Karpas-422 (cell line): ENCODE data around the gene KLK8. TPM values are rescaled to one million over a fixed set of nuclear protein-coding genes. Genes with fewer than 3 reads are reported as not detected.
"Not testable (repeated sequence)": the region's sequence is repeated elsewhere in the genome, so short reads cannot be mapped to it uniquely, and the experiment has no call there.

Experiments used
- DNase-seq: peaks from one replicate; pipeline ENCODE4 v3.0.0-alpha.2; 2015
- H2AFZ ChIP-seq: fragments of 200-600 bp; sonication (generic); 2 replicates; pipeline ENCODE4 v1.6.1; 2014; ENCODE audit warnings: antibody characterized with exemption, low read length, mixed read lengths
- H3K27ac ChIP-seq: fragments of 200-600 bp; sonication (generic); 2 replicates; pipeline ENCODE4 v1.5.1; 2014; ENCODE audit warnings: mild to moderate bottlenecking, low read length, moderate library complexity
- H3K27me3 ChIP-seq: fragments of 200-600 bp; sonication (generic); 2 replicates; pipeline ENCODE4 v1.6.1; 2014; ENCODE audit warnings: low read length, mixed read lengths
- H3K36me3 ChIP-seq: fragments of 200-600 bp; sonication (generic); 2 replicates; pipeline ENCODE4 v1.6.1; 2014; ENCODE audit warnings: low read length, mixed read lengths; ENCODE audit not compliant: insufficient read depth
- H3K4me1 ChIP-seq: fragments of 200-600 bp; sonication (generic); 2 replicates; pipeline ENCODE4 v1.6.1; 2014; ENCODE audit warnings: mild to moderate bottlenecking, low read length, mixed read lengths
- H3K4me2 ChIP-seq: fragments of 200-600 bp; sonication (generic); 2 replicates; pipeline ENCODE4 v1.6.1; 2014; ENCODE audit warnings: low read length, low read depth, mild to moderate bottlenecking; ENCODE audit not compliant: poor library complexity, severe bottlenecking
- H3K4me3 ChIP-seq: fragments of 200-600 bp; sonication (generic); 2 replicates; pipeline ENCODE4 v1.5.1; 2014; ENCODE audit warnings: mild to moderate bottlenecking, antibody characterized with exemption, low read length, mixed read lengths
- H3K79me2 ChIP-seq: fragments of 200-600 bp; sonication (generic); 2 replicates; pipeline ENCODE4 v1.6.1; 2014; ENCODE audit warnings: mild to moderate bottlenecking, low read length, mixed read lengths
- H3K9ac ChIP-seq: fragments of 200-600 bp; sonication (generic); 2 replicates; pipeline ENCODE4 v1.6.0; 2014; ENCODE audit warnings: low read length
- H3K9me2 ChIP-seq: fragments of 200-600 bp; sonication (generic), shearing (Covaris generic); replicated peaks from 2 replicates; pipeline ENCODE4 v1.6.0; 2014; ENCODE audit warnings: mild to moderate bottlenecking, low read length, moderate library complexity; ENCODE audit not compliant: insufficient read depth
- H3K9me3 ChIP-seq: fragments of 300-700, 200-600 bp; sonication (generic); 2 replicates; pipeline ENCODE4 v1.6.1; 2014; ENCODE audit warnings: low read length, mixed read lengths
- H4K20me1 ChIP-seq: fragments of 200-600 bp; sonication (generic); 2 replicates; pipeline ENCODE4 v1.6.1; 2014; ENCODE audit warnings: mild to moderate bottlenecking, antibody characterized with exemption, low read length, low read depth; ENCODE audit not compliant: insufficient read depth
- total RNA-seq: library from RNA; depleted of rRNA; stranded (reverse); fragments of >200 nt; shearing (Covaris generic); gene quantifications from 2 replicates; pipeline ENCODE4 v1.2.3, GENCODE V29; 2014; ENCODE audit warnings: low replicate concordance

Gene KLK8
- total RNA-seq, 1 experiment from 2014 or later: not detected

DNA sequence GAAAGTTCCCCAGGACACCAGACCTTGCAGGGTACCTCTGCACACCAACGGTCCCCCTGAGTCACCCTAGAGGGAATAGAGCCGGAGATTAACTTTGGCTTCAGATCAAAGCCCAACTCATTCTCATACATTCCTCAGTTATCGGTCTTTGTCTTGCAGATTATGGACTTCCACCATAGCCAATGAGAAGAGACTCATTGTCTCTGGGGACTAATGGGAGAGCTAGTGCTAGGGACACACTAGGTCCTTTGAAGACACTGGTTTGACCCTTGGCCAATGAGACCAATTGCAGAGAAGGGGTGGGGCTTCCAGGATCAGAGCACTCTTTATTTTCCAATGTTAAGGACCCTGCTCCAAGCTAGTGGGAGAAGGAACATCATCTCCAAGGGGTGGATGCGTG is 23.8 kb downstream of the KLK8 start:
- Histone ChIP-seq H3K27me3 (no peaks in the 10 kb centered on the region), H3K27ac (no peak overlapping the region), H4K20me1 (no peaks in the 10 kb centered on the region), H3K4me3 (no peak overlapping the region), H3K4me2 (no peak overlapping the region), H3K9me3 (no peaks in the 10 kb centered on the region), H3K79me2 (no peaks in the 10 kb centered on the region), H3K9me2 (no peaks in the 10 kb centered on the region), H3K4me1 (no peaks in the 10 kb centered on the region), H3K9ac (no peak overlapping the region), H2AFZ (no peak overlapping the region), H3K36me3 (no peaks in the 10 kb centered on the region)
- no peak for DNase-seq

DNA sequence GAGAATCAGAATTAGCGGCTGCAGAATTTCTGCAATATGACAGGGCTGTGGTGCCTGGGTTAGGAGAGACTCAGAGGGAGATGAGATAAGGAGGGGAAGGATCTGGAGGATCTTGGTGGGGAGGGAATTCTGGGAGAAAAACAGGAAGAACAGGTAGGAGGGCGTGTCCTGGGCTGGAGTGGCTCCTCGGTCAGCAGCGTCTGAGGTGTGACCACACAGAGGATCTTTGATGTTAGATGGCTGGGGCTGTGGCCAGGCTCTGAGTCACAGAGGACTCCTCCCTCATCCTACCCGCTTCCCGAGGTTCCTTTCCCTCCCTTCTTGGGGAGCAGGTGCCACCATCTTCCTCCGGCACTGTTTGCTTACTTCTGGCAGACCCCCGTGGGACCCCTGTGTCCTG is 25.6 kb downstream of the KLK8 start:
- Histone ChIP-seq H4K20me1 (no peaks in the 10 kb centered on the region), H3K36me3 (no peaks in the 10 kb centered on the region), H3K27me3 (no peaks in the 10 kb centered on the region), H3K4me3 (no peak overlapping the region), H3K9me2 (no peaks in the 10 kb centered on the region), H3K27ac (no peak overlapping the region), H3K9me3 (no peaks in the 10 kb centered on the region), H3K9ac (no peak overlapping the region), H3K4me2 (no peak overlapping the region), H3K79me2 (no peaks in the 10 kb centered on the region), H3K4me1 (no peaks in the 10 kb centered on the region), H2AFZ (no peak overlapping the region)
- no peak for DNase-seq

- Histone ChIP-seq H3K79me2 (no peaks in the 10 kb centered on the region), H3K27ac (no peak overlapping the region), H4K20me1 (no peaks in the 10 kb centered on the region), H3K4me1 (no peaks in the 10 kb centered on the region), H2AFZ (no peak overlapping the region), H3K4me3 (no peak overlapping the region), H3K36me3 (no peaks in the 10 kb centered on the region), H3K27me3 (no peaks in the 10 kb centered on the region), H3K4me2 (no peak overlapping the region), H3K9ac (no peak overlapping the region), H3K9me3 (no peaks in the 10 kb centered on the region), H3K9me2 (no peaks in the 10 kb centered on the region)
- DNase-seq: no peak
Observed at GRCh38 chr19:50974702-50975556, 26.5 kb downstream of the KLK8 start.

- Histone ChIP-seq H3K4me3 (no peak overlapping the region), H4K20me1 (no peaks in the 10 kb centered on the region), H3K4me1 (no peaks in the 10 kb centered on the region), H3K79me2 (no peaks in the 10 kb centered on the region), H3K4me2 (no peak overlapping the region), H3K9ac (no peak overlapping the region), H3K27ac (no peak overlapping the region), H3K9me2 (no peaks in the 10 kb centered on the region), H3K36me3 (no peaks in the 10 kb centered on the region), H3K9me3 (no peaks in the 10 kb centered on the region), H3K27me3 (no peaks in the 10 kb centered on the region), H2AFZ (no peak overlapping the region)
- DNase-seq: no peak
Observed at GRCh38 chr19:50972795-50973376, 28.5 kb downstream of the KLK8 start.

DNA sequence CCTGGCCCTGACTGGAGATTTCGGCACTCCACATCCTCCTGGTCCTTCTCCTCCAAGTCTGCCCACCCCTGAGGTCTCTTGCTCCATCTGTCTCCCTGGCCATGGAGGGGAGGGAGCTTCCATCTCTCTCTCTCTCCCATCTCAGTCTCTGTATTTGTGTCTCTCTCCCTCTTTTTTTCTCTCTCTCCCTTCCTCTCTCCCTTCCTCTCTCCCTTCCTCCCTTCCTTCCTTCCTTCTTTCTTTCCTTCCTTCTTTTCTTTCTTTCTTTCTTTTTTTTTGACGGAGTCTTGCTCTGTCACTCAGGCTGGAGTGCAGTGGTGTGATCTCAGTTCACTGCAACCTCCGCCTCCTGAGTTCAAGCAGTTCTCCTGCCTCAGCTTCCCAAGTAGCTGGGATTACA is 31.6 kb downstream of the KLK8 start:
- H2AFZ ChIP-seq, H3K9ac ChIP-seq, H3K27ac ChIP-seq, H4K20me1 ChIP-seq, H3K4me3 ChIP-seq, H3K27me3 ChIP-seq, H3K9me2 ChIP-seq, H3K4me2 ChIP-seq, DNase-seq, H3K79me2 ChIP-seq, H3K36me3 ChIP-seq, H3K9me3 ChIP-seq, H3K4me1 ChIP-seq: not testable (repeated sequence)

GRCh38 chr19:50969413-50969760 is 32.0 kb downstream of the KLK8 start, which contains the start of gene KLK6:
KLK6 (minus strand) TSS chr19:50969591; CDS start chr19:50968104, 1,487 bp downstream.
- H3K27me3 ChIP-seq: no peaks in the 10 kb centered on the region
- no peak within 1 kb of the TSS for H2AFZ ChIP-seq
- H3K4me1 ChIP-seq: no peaks in the 10 kb centered on the region
- no peak for DNase-seq
- no peaks in the 10 kb centered on the region for H4K20me1 ChIP-seq
- H3K4me3 ChIP-seq: no peak within 1 kb of the TSS
- no peaks in the 10 kb centered on the region for H3K79me2 ChIP-seq
- H3K36me3 ChIP-seq: no peaks in the 10 kb centered on the region
- H3K9me3 ChIP-seq: no peaks in the 10 kb centered on the region
- H3K27ac ChIP-seq: no peak within 1 kb of the TSS
- no peak within 1 kb of the TSS for H3K9ac ChIP-seq
- no peaks in the 10 kb centered on the region for H3K9me2 ChIP-seq
- H3K4me2 ChIP-seq: no peak within 1 kb of the TSS

- Histone ChIP-seq H3K4me3 (no peak overlapping the region), H3K4me2 (no peak overlapping the region), H3K79me2 (no peaks in the 10 kb centered on the region), H3K9ac (no peak overlapping the region), H3K9me2 (no peaks in the 10 kb centered on the region), H3K9me3 (no peaks in the 10 kb centered on the region), H3K27ac (no peak overlapping the region), H3K36me3 (no peaks in the 10 kb centered on the region), H4K20me1 (no peaks in the 10 kb centered on the region), H3K27me3 (no peaks in the 10 kb centered on the region), H3K4me1 (no peaks in the 10 kb centered on the region), H2AFZ (no peak overlapping the region)
- no peak for DNase-seq
Observed at GRCh38 chr19:50968716-50969412, 32.5 kb downstream of the KLK8 start.

DNA sequence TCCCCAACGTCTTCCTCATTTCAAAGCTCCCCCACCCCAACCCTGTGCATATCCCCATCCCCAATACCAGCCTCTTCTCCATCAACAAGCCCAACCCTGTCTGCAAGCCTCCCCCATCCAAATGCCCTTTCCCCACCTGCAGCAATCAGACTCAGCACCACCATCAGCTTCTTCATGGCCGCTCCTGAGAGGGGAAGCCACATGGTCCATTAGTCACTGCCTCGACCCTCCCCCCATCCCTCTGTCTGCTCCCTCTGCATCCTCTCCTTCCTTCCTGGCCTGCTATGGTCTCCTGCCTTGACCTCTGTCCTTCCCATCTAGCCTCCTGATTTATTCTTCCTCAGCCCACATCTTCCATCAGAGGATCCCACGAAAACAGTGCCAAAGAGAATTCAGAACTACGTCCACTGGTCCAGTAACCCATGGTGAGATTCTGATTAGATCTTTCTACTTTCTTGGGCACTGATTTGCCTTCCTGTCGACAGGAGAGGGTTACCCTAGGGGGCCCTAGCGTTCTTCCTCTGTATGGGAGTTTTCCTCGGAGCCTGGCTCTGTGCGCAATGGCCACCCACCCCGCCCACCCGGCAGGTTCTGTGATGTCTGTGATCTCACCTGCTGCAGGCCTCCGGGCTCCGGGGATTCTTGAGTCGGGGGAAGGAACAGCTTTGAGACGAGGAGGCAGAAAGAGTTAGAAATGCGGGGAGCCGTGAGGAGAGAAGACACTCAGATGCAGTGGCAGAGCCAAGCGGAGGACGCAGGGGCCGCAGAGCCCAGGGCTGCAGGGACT is 33.3 kb downstream of the KLK8 start:
- Histone ChIP-seq H3K9me3 (no peaks in the 10 kb centered on the region), H4K20me1 (no peaks in the 10 kb centered on the region), H2AFZ (no peak overlapping the region), H3K9ac (no peak overlapping the region), H3K36me3 (no peaks in the 10 kb centered on the region), H3K4me1 (no peaks in the 10 kb centered on the region), H3K9me2 (no peaks in the 10 kb centered on the region), H3K79me2 (no peaks in the 10 kb centered on the region), H3K4me2 (no peak overlapping the region), H3K27ac (no peak overlapping the region), H3K27me3 (no peaks in the 10 kb centered on the region), H3K4me3 (no peak overlapping the region)
- no peak for DNase-seq
